Hippocampal formation (tissue), 2 donors: Measurements from ENCODE around the gene PXDC1.
A peak's percentile ranks its signal among the peaks of the same experiment; 100 is the strongest.
"Not testable (repeated sequence)": the region's sequence is repeated elsewhere in the genome, so short reads cannot be mapped to it uniquely, and the experiment has no call there.

Experiments
- DNase-seq, 2 donors: peaks; one replicate each; lab custom pipeline; 2025; lab: John Stamatoyannopoulos, UW

PXDC1 gene

GRCh38 chr6:3711776-3712175, 39.7 kb downstream of the PXDC1 start:
- no peak for DNase-seq

- DNase-seq = no peak
These were observed 41.1 kb downstream of the PXDC1 start for GRCh38 chr6:3710403-3710802.

DNA sequence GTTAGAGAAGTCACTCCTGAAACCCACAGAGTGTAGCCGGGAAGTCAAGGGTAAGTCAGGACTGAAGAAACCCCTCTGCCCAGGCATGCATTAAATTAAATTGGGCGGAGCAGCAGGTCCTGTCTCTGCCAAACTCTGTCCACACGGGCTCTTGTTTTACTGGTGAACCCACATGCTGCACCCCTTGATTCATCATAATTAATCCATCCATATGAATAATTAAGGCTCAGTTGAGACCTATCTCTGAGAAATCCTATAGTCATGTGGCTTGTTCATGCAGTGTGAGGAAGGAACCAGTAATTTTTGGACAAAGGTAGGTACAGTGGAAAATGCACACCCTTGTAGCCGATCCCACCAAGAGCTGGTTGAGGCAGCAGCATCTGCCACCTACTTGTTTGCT, 43.0 kb downstream of the PXDC1 start:
- DNase-seq = no peak

DNA sequence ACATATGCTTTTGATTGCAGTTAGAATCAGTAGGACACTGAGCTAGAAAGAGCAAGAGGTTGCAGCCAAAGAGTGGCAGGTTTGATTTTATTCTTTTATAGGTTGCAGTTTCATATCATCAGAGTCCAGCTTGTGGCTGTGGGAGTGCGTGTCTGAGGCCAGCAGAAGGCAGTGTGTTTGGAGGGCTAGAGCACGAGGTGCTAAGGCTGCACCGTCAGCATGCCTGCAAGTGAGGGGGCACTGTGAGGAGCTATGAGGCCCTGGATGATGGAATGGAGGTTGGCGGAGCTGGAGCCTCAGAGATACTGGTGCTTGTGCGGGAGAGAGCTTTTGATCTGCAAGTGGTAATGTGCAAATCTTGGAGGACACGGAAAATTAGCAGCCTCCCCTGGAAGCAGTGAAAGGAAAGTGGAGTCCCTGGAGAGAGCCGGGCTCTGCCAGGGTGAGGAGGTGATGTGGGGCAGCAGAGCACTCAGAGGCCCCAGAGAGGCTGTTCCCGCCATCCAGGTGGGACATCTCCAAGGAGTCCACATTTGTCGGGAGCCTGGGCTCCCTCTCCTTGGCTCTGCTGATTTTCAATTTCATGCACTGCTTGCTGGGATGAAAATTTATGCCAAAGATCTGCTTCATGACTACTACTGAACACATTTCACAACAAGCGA, 43.6 kb downstream of the PXDC1 start:
- DNase-seq = no peak

DNA sequence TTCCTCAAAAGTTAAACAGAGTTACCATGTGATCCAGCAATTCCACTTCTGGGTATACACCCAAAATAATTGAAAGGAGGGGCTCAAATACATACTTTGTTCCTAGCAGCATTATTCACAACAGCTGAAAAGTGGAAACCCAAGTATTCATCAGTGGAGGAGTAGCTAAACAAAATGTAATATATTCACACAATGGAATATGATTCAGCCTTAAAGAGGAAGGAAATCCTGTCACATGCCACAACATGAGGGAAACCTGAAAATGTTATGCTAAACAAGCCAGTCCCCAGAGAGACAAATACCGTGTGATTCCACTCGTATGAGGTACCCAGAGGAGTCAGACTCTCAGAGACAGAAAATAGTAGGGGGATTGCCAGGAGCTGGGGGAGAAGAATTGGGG, 44.5 kb downstream of the PXDC1 start:
- DNase-seq = no peak

DNA sequence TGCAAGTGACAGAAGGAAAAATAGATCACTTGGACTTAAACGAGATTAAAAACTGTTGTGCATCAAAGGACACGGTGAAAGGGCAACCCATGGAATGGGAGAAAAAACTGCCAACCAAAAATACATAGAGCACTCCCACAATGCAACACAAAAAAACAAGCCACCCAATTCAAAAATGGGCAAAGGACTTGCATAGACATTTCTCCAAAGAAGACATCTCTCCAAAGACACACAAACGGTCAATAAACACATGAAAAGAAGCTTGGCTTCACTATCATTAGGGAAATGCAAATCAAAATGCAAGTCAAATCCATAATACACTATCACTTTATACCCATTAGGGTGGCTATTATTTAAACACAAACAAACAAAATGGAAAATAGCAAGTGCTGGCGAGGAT, 45.0 kb downstream of the PXDC1 start:
- no peak for DNase-seq

DNA sequence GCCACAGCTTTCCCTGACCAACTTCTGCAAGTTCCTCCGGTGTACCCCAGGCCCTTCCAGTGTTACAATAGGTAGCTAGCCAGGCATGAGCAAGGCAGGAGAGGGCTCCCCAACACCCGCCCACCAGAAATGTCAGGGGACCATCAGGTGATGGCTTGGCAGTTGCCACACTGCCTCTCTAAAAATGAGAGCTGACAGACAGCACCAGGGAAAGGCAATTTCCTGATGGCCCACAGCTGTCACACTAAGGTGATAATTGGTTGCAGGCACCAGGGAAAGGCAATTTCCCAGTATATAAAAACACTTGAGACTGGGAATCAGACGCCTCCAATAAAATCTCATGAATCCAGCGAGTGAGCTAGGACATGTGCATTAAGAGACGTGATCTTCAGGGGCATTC, 49.9 kb downstream of the PXDC1 start:
- no peak for DNase-seq

DNA sequence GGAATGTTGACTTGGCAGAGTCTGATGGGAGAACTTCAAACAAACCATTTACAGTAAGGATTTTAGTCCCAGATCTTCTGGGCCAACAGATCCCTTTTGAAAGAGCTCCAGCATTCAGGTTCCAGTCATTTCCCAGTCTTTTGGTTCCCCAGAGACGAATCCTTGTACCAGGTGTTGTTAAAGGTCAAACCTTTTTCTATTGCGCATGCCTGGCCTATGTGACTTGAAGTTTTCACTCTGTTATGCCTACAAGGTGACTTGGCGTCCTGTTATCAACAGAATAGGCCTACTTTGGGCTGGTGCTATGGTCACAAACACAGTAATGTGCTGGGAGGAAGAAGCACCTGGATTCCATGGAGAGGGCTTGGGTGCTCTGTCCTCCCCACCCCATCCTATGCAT, 52.3 kb downstream of the PXDC1 start:
- DNase-seq = no peak

- no peak for DNase-seq
These were observed 53.5 kb downstream of the PXDC1 start for GRCh38 chr6:3698021-3698420.

GRCh38 chr6:3697609-3698008, 53.9 kb downstream of the PXDC1 start:
- DNase-seq = no peak

GRCh38 chr6:3696525-3697088, 54.9 kb downstream of the PXDC1 start:
- DNase-seq = peak in 1 of 2 donors; percentile 29

- no peak for DNase-seq
These were observed 56.3 kb downstream of the PXDC1 start for GRCh38 chr6:3695065-3695817.

DNA sequence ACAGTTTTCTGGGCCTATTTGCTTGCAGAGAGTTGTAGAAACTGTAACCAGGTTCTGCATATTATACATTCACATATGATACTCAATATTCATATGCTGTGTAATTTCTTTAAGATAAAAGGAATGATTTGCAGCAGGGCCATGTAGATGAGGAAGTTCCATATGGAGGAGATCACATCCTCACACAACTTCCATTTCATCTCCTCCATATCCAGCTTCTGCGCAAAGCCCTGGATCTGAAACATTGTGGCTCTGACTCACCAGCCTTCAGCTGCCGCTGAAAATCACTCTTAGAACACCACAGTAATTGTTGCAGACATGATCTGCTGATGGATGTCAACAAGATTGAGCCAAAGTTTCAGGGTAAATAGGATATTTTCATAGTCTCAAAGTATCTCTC, 57.7 kb downstream of the PXDC1 start:
- DNase-seq = peak in 1 of 2 donors; percentile 46

DNA sequence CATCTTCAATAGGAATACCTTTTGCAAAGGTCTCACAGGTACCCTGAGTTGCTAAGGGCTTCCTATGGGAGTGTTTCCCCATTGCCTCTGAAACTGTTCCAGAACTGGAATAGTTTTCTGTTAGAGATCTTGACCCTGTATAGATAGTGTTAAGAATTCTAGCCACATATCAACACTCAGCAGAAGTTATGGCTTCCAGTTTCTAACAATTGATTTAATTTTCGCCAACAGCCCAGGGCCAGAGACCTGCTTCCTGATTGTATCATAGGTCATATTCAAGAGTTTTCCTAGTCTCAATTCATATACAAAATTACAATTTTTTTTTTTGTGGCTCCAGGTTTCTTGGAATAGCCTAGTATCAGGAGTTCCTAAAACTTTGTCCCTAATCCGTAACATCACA, 61.0 kb downstream of the PXDC1 start:
- DNase-seq = no peak

- no peak for DNase-seq
These were observed 63.7 kb downstream of the PXDC1 start for GRCh38 chr6:3687847-3688246.

DNA sequence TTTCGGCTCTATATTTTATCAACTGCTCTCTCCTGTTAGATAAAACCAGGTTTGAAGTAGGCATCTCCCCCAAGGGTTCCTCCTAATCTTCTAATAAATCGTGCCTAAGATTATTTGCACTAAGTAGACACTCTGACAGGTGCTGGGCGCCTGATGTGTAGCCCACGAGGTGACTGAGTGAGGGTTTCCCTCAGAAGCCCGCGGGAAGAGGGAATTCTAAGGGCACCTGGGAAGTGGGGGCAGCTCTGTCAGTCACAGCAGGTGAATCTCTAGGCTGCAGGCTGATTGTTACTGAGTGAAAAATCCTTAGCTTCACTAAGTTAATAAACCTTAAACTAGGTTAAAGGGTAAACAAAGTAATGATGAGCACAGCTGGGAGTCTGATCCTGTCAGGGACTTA, 68.2 kb downstream of the PXDC1 start:
- no peak for DNase-seq

DNA sequence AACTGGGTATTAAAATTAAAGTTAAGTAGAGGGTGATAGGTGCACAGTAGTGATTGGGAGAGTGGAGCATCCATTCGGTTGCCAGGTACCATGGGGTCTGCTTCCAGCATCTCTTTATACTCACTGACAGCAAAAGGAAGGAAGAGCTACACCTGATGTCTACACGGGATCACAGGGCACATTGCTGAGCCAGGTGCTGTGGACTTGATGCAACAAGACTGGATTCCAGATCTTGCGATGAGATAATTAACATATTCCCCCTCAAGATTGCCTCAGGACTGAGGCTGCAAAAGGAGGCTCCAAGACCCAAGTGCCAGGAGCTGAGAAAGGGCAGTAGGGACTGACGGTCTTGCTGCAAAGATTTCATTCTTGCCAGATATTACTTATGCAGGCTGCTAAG, 72.6 kb downstream of the PXDC1 start:
- DNase-seq = no peak

DNA sequence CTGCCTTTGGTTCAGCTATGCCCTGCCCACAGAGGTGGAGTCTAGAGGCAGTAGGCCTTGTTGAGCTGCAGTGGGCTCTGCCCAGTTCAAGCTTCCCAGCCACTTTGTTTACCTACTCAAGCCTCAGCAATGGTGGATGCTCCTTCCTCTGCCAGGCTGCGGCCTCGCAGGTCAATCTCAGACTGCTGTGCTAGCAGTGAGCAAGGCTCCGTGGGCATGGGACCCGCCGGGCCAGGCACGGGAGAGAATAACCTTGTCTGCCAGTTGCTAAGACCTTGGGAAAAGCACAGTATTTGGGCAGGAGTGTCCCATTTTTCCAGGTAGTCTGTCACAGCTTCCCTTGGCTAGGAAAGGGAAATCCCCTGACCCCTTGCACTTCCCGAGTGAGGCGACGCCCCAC, 73.8 kb downstream of the PXDC1 start:
- not testable (repeated sequence) for DNase-seq

DNA sequence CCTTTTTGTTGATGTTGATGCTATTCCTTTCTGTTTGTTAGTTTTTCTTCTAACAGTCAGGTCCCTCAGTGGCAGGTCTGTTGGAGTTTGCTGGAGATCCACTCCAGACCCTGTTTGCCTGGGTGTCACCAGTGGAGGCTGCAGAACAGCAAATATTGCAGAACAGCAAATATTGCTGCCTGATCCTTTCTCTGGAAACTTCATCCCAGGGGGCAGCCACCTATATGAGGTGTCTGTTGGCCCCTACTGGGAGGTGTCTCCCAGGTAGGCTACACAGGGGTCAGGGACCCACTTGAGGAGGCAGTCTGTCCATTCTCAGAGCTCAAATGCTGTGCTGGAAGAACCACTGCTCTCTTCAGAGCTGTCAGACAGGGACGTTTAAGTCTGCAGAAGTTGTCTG, 74.2 kb downstream of the PXDC1 start:
- not testable (repeated sequence) for DNase-seq
